PC-3 (cell line): Measurements from ENCODE around the gene ZNF516.

Experiments used
- EZH2 ChIP-seq: fragments of 300-600 bp; sonication (generic); IDR thresholded peaks from one replicate; pipeline ENCODE4 v1.6.1; 2017; ENCODE audit warnings: antibody characterized with exemption, mild to moderate bottlenecking, low read length; ENCODE audit not compliant: unreplicated experiment
- EZH2phosphoT487 ChIP-seq: fragments of 300-600 bp; sonication (generic); IDR thresholded peaks from 2 replicates; pipeline ENCODE4 v1.6.1; 2018; ENCODE audit warnings: mild to moderate bottlenecking, antibody characterized with exemption, low read length, borderline replicate concordance
- TF ChIP-seq, protein P1 (sequence below): fragments of 300-600 bp; sonication (generic); conservative IDR thresholded peaks from 2 replicates; pipeline ENCODE4 v1.5.1; 2017; ENCODE audit warnings: antibody characterized with exemption, low read depth, mild to moderate bottlenecking, low read length

DNA sequence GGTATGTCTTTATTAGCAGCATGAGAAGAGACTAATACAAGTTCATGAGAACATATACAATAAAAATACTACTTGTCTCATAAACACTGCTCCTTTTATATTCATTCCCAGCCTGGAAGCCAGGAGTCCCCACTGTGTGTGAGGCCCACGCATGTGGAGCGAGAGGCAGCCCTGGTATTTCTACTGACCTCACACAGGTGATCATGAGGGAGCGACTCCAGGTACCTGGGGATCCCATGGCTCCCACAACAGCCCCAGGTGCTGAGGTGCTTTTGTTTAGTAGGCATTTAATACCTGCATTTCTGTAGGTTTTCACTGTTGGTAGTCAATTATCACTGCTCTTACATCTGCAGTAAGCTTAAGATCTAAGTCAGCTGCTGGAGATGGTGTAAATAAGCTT lies 75.2 kb downstream of the ZNF516 start:
- TF ChIP-seq EZH2phosphoT487 (no peak), EZH2 (no peak)
- TF ChIP-seq, protein P1, sequence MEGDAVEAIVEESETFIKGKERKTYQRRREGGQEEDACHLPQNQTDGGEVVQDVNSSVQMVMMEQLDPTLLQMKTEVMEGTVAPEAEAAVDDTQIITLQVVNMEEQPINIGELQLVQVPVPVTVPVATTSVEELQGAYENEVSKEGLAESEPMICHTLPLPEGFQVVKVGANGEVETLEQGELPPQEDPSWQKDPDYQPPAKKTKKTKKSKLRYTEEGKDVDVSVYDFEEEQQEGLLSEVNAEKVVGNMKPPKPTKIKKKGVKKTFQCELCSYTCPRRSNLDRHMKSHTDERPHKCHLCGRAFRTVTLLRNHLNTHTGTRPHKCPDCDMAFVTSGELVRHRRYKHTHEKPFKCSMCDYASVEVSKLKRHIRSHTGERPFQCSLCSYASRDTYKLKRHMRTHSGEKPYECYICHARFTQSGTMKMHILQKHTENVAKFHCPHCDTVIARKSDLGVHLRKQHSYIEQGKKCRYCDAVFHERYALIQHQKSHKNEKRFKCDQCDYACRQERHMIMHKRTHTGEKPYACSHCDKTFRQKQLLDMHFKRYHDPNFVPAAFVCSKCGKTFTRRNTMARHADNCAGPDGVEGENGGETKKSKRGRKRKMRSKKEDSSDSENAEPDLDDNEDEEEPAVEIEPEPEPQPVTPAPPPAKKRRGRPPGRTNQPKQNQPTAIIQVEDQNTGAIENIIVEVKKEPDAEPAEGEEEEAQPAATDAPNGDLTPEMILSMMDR = no peak
